GM21367 (cell line): ENCODE data around the gene ZMIZ1.

Source experiments
- ATAC-seq: cut with Tn5 transposase; IDR thresholded peaks from one replicate; pipeline ENCODE4 v1.9.1; 2021; ENCODE audit not compliant: unreplicated experiment

Gene ZMIZ1

DNA sequence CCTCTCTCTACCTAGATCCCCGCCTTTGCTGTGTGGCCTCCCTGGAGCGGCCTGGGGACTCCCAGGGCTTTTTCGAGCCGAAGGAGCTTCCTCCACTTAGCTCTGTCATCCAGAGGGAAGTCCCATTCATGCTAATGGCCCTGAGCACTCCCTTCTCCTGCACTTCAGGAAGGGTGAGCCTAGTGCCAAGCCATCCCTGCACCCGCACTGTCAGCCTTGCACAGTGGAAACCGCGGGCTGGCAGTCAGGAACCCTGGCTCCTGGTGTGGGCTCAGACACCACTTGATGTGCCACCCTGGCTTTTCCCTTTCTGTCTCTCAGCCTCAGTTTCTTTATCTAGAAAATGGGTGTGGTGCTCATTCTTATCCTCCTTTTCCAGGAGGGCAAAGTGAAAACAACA, 131.6 kb downstream of the ZMIZ1 start:
- ATAC-seq: no peak

DNA sequence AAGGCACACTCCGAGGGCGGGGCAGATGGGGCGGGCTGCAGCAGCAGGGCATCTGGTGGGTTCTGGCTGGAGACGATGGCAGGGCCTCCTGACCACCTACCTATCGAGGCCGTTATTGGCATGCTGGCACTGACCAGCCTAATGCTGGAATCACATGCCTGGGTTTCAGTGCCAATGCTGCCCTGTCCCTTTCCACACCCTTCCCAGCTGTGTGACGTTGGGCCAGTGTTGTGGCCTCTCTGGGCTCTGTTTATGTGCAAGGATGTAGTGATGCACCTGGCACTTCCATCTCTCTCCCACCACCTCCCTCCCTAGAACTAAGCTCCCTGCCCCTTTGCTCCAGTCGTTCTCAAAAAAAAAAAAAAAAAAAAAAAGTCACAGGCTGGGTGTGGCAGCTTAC, 132.9 kb downstream of the ZMIZ1 start:
- ATAC-seq: no peak

DNA sequence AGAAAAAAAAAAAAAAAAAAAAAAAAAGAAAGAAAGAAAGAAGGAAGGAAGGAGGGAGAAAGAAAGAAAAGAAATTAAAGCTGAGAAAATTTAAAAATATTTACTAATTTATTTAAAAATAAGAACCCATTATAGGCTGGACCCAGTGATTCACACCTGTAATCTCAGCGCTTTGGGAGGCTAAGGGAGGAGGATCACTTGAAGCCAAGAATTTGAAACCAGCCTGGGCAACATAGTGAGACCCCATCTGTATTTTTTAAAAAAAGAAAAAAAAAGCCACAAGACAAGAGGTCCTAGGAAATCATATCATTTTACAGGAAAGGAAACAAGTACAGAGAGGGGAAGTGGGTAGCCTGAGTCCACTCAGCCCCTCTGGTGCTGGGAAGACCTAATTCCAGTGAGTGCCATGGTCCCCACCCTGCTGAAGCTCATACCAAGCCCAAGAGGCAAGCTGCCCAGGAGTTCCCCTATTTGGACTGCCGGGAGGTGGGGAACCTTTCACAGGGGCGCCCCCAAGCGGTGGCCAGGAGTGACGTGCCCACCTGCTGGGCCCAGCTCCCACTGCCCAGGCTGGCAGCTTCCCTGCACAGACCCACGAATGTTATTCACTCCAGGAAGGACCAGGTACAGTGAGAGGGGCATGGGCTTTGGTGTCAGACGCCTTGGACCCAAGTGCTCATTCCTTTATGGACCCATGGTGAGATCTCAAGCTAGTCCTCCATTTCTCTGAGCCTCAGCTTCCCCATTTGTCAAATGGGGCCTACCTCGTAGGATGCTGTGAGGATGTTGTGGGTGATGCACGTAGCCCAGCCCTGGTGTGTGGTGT, 133.6 kb downstream of the ZMIZ1 start:
- ATAC-seq: no peak

DNA sequence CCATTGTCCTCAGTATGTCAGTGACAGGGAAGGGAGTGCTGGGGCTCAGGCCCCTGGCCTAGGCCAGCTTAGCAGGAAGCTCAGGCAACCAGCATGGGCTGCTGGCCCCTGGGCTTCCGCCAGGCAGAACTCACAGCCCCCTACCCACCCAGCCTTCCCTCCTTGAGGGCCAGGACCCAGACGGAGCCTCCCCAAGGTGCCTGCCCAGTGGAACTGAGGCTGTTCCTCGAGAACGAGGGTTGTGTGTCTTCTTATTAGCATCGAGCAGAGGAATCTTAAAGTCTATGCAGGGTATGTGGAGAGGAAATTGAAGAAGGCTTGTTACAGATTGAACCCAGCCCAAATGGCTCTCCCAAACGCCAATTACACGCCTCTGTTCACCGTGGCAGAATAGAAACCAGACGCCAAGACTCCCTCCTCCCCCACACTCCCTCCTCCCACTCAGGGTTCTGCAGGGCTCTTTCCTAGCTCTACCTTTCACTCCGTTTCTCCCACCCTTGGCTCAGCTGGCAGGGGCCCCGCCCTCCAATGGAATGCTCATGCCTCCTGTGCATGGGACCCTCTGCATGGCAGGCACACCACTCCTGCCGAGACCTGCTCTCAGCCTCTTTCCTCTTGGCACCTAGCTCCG, 134.4 kb downstream of the ZMIZ1 start:
- no peak for ATAC-seq

DNA sequence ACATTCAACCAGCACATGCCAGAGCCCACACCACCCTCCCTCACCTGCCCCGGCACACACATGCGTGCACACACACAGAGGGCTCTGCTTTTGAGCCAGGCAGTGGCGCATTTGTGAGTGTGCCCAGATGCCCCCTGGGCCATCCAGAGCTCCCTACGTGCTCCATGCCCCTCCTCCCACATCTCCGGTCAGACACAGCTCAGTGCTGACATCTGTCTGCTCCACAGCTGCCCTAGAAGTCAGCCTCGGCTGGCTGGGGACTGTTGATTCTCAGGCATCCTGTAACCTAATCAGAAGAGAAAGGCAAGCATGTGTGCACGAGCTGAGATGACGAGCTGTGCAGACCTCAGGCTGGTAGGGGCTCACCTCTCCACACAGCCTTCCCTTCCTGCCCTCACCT, 135.1 kb downstream of the ZMIZ1 start:
- ATAC-seq: no peak

DNA sequence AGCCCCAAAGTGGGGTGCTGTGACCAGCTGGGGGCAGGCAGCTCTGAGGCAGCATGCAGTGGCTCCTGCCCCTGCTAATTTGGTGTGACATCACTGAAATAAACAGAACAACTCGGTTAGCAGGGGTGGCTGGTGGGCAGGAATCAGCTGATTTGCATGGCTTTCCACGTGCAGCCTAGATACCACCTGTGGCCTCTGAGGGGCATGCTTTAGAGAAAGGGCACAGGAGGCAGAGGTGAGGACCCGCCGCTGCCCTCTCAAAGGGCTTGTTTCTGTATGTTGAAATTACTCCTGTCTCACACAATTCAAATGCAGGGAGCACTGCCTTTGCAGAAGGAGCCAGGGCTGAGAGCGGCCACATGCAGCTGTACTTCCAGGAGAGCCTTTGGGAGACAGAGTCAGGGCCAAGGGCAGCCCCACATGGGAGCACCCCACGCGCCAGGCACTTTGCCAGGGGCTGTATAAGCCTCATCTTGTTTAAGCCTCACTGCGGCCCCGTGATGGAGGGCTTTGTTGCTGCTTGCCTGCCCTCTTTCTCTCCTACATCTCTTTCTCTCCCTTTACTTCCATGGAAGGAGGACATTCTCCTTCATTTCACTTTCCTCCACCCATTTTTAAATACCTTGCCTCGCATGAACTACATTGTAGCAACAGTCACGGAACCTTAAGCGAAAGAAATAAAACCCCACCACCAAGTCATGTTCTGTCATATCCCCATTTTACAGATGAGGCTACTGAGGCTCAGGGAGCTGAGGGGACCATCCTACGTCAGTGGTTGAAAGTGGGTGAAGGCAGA, 137.7 kb downstream of the ZMIZ1 start:
- ATAC-seq: no peak

DNA sequence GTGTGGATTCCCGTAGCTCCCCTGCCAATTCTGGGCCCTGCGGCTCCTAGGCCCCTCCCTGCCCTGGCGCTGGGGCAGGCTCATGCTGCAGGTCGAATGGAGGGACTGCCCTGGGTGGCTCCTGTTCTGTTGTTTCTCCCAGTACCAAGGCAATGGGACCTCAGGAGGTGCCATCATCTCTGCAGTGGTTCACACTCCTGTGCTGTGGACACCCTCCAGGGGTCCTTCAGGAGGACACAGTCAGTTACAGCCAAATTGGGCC, 138.3 kb downstream of the ZMIZ1 start:
- ATAC-seq: no peak

DNA sequence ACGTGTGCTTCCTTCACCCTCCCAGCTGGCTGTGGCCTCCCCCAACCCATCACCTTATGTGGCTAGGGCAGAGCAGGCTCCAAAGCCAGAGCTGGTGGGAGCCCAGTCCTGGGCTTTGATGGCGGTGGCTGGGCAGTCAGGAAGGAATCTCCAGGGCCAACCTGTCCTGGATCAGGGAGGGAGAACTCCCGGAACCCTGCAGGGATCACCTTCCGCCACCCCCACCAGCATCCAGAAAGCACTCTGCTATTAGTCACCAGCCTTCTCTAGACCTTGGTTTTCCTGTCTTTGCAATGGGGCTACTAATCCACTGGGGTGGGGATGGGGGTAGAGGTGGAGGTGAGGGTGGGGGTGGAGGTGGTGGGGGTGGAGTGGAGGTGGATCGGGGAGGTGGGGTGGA, 139.0 kb downstream of the ZMIZ1 start:
- ATAC-seq: no peak

DNA sequence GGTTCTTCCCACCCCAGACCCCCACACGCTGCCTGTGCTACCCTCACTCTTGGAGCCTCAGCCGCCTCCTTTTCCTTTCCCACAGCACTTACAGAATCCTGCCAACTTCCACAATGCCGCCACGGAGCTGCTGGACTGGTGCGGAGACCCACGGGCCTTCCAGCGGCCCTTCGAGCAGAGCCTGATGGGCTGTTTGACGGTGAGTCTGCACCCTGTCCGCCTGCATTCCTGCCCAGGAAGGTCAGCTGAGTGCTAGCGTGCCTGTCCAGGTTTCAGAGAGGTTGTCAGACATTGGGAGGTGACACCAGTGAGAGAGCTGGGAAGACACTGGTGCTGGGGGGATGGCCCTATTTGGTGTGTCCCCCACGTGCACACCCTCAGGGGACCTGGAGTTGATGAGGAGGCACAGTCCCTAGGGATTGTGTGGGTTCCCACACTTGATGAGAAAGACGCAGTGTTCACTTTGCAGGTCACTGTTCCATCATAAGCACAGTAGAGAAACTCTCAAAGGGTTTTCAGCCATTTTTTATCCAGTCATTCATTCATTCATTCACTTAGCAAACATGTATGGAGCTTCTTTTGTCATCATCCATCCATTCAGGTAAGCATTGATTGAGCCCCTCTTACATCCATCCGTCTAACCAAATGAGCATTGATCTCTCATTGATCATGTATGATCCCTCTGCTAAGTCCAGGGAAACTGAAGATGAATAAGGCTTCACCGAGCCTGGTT, 139.7 kb downstream of the ZMIZ1 start:
- no peak for ATAC-seq

DNA sequence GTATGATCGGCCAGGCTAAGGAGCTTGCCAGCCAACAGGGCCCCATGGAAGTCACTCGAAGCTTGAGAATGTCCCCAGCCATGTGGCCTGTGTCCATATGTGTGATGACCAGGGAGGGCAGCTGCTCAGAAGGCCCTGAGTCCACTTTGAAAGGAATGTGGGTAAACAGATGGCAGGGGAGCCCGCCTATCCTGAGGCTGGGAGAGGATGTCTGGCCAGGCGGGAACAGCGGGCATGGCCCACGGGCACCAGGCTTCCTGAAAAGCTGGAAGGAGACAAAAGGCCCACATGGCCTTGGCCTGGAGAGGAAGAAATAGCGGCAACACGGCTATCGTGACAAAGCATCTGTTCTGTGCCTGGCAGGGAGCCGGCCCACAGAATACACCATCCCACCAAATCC, 140.6 kb downstream of the ZMIZ1 start:
- no peak for ATAC-seq

DNA sequence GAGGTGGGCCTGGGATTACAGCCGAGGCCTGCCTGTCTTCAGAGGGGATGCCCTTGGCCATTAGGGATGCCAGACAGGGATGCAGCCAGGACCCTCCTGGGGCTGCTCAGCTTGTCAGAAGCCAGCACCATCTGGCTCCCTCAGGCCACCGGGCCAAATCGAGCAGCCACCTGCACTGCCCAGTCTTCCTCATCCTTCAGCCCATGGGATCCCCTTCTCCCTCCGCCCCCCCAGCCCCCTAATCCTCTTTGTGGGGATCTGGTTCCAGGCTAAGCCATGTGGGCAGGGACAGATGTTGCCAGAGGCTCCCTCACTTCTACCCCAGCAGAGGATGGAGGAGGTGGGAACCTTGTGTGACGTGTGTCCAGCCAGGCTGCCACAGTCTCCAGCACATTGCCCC, 141.1 kb downstream of the ZMIZ1 start:
- ATAC-seq: no peak

DNA sequence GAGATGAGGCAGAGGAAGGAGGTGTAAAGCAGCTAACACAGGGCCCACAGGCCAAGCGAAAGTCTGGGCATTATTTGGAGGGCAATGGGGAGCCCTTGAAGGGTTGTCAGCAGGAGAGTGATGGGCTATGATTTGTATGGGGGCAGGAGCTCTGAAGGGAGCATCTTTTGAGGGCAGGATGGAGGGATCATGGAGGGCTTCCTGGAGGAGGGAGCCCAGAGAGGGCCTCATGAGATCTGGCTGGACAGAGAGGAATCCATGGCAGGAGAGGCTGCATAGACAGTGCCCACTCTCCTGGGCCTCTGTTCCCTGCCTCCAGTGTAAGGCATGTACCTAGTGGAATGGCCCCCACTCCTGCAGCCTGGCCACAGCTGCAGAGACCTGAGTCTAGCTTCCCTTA, 141.9 kb downstream of the ZMIZ1 start:
- no peak for ATAC-seq

DNA sequence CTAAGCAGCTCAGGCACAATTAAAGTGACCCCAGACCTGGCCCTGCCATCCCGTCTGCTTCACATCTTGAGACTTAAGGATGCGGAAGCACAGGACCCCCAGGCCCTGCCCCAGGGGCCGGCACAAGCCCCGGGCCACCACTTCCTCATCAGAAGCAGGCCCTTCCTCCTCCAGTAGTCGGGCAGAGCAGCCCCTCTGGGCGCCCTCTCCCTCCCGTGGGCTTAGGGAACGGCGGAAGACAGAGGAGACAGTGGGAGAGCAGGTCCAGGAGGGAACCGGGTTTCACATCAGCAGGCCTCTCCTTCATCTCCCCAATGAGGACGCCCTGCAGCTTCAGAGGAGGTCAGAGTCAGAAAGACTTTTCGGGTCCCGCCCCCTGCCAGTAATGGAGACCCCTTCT, 142.8 kb downstream of the ZMIZ1 start:
- ATAC-seq: no peak

DNA sequence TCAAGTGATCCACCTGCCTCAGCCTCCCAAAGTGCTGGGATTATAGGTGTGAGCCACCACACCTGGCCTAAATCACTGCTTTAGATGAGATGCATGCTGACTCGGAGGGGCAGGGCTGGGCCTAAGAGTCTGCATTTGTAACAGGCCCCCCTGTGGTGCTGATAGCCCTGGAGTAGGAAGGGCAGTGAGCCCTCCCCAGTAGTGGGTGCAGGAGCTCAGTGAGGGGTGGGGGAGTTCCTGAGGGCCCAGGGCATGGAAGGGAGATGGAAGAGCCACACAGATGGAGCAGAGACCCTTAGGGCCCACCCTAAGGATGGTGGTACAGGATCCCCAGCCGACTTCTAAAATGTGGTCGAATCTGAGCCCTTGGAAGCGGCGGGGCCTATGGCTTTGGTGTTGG, 146.8 kb downstream of the ZMIZ1 start:
- ATAC-seq: no peak

DNA sequence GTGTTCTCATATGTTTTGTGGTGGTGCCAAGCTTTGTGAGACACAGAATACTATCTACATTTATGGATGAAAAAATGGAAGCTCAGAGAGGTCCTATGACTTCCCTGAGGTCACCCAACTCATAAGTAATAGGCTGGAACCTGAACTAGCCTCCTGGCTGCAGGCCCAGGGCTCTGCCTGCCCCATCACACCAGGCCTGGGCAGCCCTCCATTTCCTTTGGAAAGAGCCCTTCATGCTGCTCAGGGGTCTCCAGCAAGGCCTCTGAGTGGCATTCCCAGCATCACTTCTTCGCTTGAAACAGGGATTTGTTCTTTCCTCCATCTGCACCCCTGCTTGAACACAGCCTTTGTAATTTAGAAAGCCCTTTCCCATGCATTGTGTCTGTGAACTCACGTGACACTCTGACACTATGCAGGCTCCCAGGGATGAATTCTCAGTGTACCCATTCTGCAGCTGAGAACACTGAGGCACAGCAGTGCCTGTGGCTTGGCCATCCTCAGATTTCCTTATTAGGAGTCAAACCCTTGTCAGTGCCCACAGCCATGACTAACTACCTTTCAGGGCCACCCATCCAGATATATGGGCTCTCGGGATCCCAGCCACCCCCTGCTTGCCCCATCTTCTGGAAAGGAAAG, 150.7 kb downstream of the ZMIZ1 start:
- no peak for ATAC-seq

DNA sequence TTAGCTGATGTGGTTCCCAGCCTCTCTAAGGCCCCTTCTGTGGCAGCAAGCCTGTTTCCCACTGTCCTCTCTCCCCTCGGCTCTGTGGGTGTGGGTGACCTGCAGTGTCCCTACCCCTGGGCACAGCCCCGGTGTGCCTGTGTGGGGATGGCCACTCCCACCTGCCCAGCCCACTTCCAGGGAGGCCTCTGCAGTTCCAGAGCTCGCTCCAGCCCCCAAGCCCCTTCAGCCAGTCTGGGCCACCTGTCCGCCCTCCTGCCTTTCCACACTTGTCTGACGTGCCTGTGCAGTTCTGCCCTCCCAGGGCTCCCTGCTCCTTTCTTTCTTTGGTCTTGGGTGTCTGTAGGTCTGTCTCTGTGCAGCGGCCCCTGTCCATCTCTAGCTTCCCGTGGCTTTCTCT, 151.5 kb downstream of the ZMIZ1 start:
- ATAC-seq: no peak

DNA sequence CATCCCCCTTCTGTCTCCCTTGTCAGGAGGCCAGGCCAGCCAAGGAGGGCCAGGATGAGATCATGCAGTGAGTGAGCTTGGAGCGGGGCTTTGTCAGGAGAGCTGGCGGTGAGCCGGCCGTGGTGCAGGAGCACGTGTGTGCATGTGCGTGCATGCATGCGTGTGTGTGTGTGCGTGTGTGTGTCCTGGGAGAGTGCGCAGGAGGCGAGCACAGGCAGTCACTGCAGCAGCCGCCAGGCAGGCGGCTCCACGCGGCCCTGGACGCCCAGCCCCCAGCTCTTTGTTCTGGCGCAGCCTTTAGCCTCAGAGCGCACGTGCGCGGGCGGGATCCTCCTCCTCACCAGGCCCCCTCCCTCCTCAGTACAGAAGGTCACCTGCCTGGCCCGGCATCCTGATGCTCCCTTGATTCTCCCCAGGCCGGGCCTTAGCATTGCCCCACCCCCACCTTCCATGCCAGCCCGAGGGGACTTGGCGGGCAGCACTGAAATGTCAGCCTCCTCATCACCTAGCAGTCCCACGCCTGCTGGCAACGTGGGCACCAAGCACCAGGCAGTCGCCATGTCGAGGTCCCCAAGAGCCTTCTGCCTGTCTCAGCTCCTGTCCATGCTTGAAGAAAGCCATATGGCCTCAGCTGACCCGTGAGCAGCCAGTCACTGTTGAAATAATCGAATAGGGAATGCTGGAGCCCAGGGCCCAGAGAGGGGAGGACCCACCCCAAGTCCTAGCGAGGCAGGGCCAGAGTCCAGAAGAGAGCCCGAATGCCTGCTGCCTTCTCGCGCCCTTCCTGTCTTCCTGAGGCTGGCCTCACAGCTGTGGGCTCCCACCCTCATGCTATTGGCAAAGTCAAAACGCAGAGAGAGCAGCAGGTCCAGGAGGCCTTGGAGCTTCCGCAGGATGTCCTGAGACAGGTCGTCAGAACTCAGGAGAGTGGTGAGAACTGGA, 152.6 kb downstream of the ZMIZ1 start:
- ATAC-seq: no peak

DNA sequence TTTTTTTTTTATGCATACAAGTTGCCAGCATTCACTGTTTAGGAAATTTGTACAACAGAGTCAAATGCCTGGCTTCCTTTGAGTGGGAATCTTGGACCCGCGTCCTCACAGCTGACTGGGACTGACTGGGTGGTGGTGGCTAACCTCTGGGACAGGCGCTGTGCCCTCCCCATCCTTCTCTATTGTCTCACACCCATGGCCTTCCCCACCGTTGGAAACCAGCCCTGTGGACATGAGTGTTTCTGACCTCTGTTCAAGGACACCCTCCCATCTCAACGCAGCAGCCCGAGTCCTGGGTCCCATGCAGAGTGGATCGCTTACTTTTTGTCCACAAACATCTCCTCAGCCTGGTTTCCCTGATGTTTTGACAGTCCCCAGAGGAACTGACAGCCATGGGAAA, 153.4 kb downstream of the ZMIZ1 start:
- no peak for ATAC-seq

DNA sequence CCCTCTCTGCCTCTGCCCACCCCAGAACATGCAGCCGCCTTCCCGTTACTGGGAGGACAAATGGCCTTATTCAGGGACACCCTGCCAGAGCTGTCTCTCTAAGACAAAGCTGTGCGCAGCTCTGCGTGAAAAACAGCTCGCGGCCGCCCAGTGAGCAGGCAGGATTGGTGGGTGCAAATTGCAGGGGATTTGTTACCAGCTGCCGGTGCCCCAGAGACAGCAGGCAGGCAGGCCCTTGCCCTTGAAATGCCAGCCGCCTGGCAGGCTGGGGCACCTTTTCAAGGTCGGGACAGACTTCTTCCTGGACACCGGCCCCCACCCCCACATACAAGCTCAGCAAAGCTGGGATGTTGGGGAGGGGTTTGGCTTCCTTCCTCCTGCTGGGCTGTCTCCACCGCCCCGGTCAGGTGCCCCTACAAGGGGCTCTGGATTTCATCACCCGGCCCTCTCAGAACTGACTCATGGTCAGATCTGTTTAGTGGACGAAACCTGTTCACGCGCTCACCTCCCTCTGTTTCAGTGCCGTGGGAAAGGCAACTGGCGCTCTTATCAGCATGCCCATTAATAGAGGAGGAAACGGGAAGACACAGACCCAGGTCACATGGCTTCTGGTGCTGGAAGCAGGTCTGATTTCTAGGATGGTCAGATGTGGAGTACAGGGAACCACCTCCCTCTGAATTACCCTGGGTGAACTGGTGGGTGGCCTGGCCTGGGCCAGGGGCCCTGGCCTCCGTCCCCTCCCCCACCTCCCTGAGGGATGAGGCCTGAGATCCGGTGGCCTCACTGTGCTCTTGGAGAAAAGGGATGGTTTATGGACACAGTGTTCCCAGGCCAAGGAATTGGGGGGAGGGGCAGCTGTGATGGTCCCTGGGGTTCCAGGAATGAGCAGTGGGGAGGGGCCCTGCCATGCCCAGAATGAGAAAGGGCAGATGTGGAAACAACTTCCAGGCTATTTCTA, 154.6 kb downstream of the ZMIZ1 start:
- ATAC-seq: no peak
